ENCODE data around the gene ANKRD34C. TPM values are rescaled to one million over a fixed set of nuclear protein-coding genes. Genes with fewer than 3 reads are reported as not detected.

ANKRD34C gene
- total RNA-seq, 1 experiment from 2014 or later: not detected

GRCh38 chr15:79244876-79245275 is 37.6 kb upstream of the ANKRD34C start:
- BruUV-seq (replicated peaks): no TSS peak
- Mint-ChIP-seq H3K4me3 (ENCODE audit: low read depth, unreplicated experiment) (no peak overlapping the region), H3K9me3 (ENCODE audit: low read depth, unreplicated experiment) (no peaks in the 10 kb centered on the region), H3K36me3 (ENCODE audit: insufficient read depth, unreplicated experiment) (no peaks in the 10 kb centered on the region), H3K27ac (ENCODE audit: unreplicated experiment) (no peak overlapping the region), H3K4me1 (ENCODE audit: low read depth, unreplicated experiment) (no peaks in the 10 kb centered on the region), H3K27me3 (ENCODE audit: unreplicated experiment) (peaks cover 80% of the 10 kb centered on the region)
- CTCF ChIA-PET: no interaction called here
- DNase-seq: no peak
- intact Hi-C loops (cut with micrococcal nuclease; ENCODE audit: unreplicated experiment): no loop called here
- no peak for TF ChIP-seq CTCF (IDR thresholded peaks at IDR 0.05; ENCODE audit: unreplicated experiment)

GRCh38 chr15:79248183-79248582 is 34.3 kb upstream of the ANKRD34C start:
- H3K27me3 Mint-ChIP-seq (ENCODE audit: unreplicated experiment): peaks cover 80% of the 10 kb centered on the region
- H3K9me3 Mint-ChIP-seq (ENCODE audit: low read depth, unreplicated experiment): no peaks in the 10 kb centered on the region
- H3K27ac Mint-ChIP-seq (ENCODE audit: unreplicated experiment): no peak overlapping the region
- intact Hi-C loops (cut with micrococcal nuclease; ENCODE audit: unreplicated experiment): no loop called here
- H3K4me3 Mint-ChIP-seq (ENCODE audit: low read depth, unreplicated experiment): no peak overlapping the region
- H3K36me3 Mint-ChIP-seq (ENCODE audit: insufficient read depth, unreplicated experiment): no peaks in the 10 kb centered on the region
- no peaks in the 10 kb centered on the region for H3K4me1 Mint-ChIP-seq (ENCODE audit: low read depth, unreplicated experiment)
- CTCF ChIA-PET: no interaction called here
- TF ChIP-seq CTCF (IDR thresholded peaks at IDR 0.05; ENCODE audit: unreplicated experiment): no peak
- no TSS peak for BruUV-seq (replicated peaks)
- DNase-seq: no peak

GRCh38 chr15:79257454-79257853 is 25.1 kb upstream of the ANKRD34C start:
- peaks cover 80% of the 10 kb centered on the region for H3K27me3 Mint-ChIP-seq (ENCODE audit: unreplicated experiment)
- no TSS peak for BruUV-seq (replicated peaks)
- H3K36me3 Mint-ChIP-seq (ENCODE audit: insufficient read depth, unreplicated experiment): no peaks in the 10 kb centered on the region
- H3K9me3 Mint-ChIP-seq (ENCODE audit: low read depth, unreplicated experiment): peaks cover 2% of the 10 kb centered on the region
- intact Hi-C loops (cut with micrococcal nuclease; ENCODE audit: unreplicated experiment): no loop called here
- TF ChIP-seq CTCF (IDR thresholded peaks at IDR 0.05; ENCODE audit: unreplicated experiment): no peak
- no peak for DNase-seq
- H3K4me3 Mint-ChIP-seq (ENCODE audit: low read depth, unreplicated experiment): no peak overlapping the region
- CTCF ChIA-PET: no interaction called here
- H3K4me1 Mint-ChIP-seq (ENCODE audit: low read depth, unreplicated experiment): no peaks in the 10 kb centered on the region
- H3K27ac Mint-ChIP-seq (ENCODE audit: unreplicated experiment): no peak overlapping the region

GRCh38 chr15:79261836-79262235 is 20.7 kb upstream of the ANKRD34C start:
- Mint-ChIP-seq H3K27me3 (ENCODE audit: unreplicated experiment) (peaks cover 36% of the 10 kb centered on the region), H3K4me3 (ENCODE audit: low read depth, unreplicated experiment) (no peak overlapping the region), H3K36me3 (ENCODE audit: insufficient read depth, unreplicated experiment) (no peaks in the 10 kb centered on the region), H3K4me1 (ENCODE audit: low read depth, unreplicated experiment) (peaks cover 14% of the 10 kb centered on the region), H3K9me3 (ENCODE audit: low read depth, unreplicated experiment) (peaks cover 2% of the 10 kb centered on the region), H3K27ac (ENCODE audit: unreplicated experiment) (no peak overlapping the region)
- no TSS peak for BruUV-seq (replicated peaks)
- intact Hi-C loops (cut with micrococcal nuclease; ENCODE audit: unreplicated experiment): no loop called here
- DNase-seq: no peak
- CTCF ChIA-PET: no interaction called here
- no peak for TF ChIP-seq CTCF (IDR thresholded peaks at IDR 0.05; ENCODE audit: unreplicated experiment)

Data from Calu3 (cell line).